Heart left ventricle (tissue), 13 donors: ENCODE data around the gene LCE3E.

ENCODE experiments used
- POLR2A ChIP-seq, 2 donors: fragments of 450-650 bp; IDR thresholded peaks; one replicate each; pipeline ENCODE4 v1.6.1; 2017; ENCODE audit warnings: antibody characterized with exemption in 2 of 2, mild to moderate bottlenecking in 2 of 2, moderate library complexity in 2 of 2
- TF ChIP-seq, protein P1 (sequence below), 12 donors: fragments of 200-600 bp; sonication (generic) in 4 of 12; IDR thresholded peaks; one replicate each; pipeline versions ENCODE4 v1.5.0 to v1.8.0; 2018 to 2022; ENCODE audit warnings: antibody characterized with exemption in 12 of 12, mild to moderate bottlenecking in 5 of 12
- donor health status: ischemic (EF 13 %, LVEDD 7.1; RV severe dilation, severe dysfunction).
- donor health status: DM: no; HTN: yes; CAD: no.
- donor health status: DM: no; HTN: no; CAD: no.
- donor health status: ischemic (EF 25% LVEDD 6.9; RV normal size, moderate dysfunction).
- donor health status: ischemic (EF 25% LVEDD 5.7; RV mildly dilated, moderate dysfunction).
- donor health status: ischemic (EF 35%, LVEDD 5.7; RV mildly dilated, moderate dysfunction).
- donor health status: nonischemic (EF 11% LVEDD 7.7; RV severe dilation, severe dysfunction).
- donor health status: DM: yes; HTN: yes; CAD: no.
- donor health status: PGD.
- donor health status: ischemic (EF 29% LVEDD 5.4; RV normal size, mild dysfunction).
- donor health status: nonischemic (EF 23%, LVEDD 6.1; RV moderate dilation, normal function).

DNA sequence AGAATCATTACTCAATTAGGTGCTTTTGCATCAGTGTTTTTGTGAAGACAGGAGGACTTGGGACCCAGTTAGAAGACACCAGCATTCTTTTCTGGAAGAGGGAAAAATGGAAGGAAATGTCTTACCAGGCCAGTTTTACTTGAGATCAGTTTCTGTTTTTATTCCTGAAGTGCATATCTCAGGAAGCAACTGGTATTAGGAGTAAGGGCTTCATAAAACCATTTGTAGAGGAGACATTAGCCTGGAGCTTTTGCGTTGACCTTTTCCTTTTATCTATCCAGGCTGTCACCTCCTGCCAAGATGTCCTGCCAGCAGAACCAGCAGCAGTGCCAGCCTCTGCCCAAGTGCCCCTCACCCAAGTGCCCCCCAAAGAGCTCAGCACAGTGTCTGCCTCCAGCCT lies 46.9 kb upstream of the LCE3E start, which contains the start of gene LCE3B:
- TF ChIP-seq, protein P1, sequence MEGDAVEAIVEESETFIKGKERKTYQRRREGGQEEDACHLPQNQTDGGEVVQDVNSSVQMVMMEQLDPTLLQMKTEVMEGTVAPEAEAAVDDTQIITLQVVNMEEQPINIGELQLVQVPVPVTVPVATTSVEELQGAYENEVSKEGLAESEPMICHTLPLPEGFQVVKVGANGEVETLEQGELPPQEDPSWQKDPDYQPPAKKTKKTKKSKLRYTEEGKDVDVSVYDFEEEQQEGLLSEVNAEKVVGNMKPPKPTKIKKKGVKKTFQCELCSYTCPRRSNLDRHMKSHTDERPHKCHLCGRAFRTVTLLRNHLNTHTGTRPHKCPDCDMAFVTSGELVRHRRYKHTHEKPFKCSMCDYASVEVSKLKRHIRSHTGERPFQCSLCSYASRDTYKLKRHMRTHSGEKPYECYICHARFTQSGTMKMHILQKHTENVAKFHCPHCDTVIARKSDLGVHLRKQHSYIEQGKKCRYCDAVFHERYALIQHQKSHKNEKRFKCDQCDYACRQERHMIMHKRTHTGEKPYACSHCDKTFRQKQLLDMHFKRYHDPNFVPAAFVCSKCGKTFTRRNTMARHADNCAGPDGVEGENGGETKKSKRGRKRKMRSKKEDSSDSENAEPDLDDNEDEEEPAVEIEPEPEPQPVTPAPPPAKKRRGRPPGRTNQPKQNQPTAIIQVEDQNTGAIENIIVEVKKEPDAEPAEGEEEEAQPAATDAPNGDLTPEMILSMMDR (IDR thresholded peaks at IDR 0.05): no peak
- no peak for TF ChIP-seq POLR2A (IDR thresholded peaks at IDR 0.05)
